Activated T-cell treated with anti-CD3 and anti-CD28 coated beads for 24 hours (primary cell): ENCODE measurements around the gene MITF.

Experiments used
- DNase-seq: peaks from one replicate; pipeline ENCODE4 v3.0.0-alpha.2; 2020; ENCODE audit warnings: low read depth

MITF gene

DNA sequence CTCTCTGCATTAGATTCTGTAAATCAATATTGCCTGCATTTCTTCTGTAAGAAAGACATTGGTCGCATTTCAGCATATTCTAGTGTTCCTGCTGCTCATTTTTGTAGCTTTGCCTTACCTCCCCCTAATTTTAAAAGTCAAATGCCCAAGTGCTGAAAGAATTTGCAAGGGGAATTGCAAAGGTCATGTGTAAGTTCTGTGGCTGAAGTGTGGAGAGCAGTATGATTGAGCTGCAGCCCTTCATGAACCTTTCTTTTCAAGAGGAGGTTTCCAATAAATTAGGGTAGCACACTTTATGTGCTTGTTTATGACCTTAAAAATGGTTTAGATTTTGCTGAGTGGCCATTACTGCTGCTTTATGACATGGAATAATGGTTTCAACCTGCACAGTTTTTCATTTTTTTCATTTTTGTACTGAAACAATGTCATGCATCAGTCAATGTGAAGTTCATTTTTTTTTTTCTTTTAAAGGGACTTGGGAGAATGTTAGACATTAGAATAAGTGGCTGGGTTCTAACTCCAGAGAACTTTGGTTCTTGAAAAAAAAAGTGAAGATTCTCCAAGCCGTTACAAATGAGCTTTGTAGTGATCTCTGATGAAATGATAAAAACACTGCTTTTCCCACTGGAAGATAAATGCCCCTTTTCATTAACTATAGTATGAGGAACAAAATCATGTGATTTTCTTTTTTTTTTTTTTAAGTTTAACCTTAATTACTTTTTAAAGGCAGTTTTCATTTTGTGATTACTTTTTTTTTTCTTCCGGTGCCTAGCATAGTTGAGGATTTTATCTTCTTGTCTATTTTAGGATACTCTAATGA lies 99.6 kb downstream of the MITF start:
- DNase-seq, result no peak

DNA sequence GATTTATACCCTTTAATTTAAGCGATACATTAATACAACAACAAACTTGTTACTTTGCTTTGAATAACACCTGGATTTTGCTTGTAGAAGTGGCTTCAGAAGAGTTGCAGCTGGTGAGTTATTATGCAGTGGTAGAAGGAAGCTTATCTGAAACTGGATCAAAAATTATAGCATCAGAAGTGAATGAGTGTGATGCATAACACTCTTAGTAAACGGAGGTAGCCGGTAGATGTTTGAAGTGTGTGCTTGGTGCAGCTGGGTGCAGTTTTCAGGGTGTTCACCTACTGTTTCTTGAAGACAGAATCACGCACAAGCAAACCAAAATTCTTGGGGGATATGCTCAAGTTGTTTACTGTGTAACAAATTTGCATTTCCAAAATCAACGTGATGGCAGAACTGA lies 103.1 kb downstream of the MITF start:
- no peak for DNase-seq

DNA sequence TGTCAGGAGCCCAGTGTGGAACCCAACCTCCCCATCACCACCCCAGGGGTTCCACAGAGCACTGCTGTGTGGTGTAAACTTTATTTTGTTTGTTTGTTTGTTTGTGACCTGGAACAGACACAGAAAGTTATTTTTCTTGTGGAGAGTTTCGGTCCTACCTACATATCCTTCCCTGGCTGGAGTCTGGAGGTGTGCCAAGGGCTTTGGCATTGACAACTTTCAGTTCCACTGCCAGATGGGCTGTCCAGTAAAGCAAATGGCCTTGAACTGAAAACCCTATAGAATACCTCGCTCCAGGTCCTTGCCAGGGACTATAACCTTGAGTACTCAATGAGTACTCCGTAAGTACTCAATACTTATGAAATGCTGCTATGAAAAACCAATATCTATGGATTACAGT lies 103.5 kb downstream of the MITF start:
- no peak for DNase-seq

DNA sequence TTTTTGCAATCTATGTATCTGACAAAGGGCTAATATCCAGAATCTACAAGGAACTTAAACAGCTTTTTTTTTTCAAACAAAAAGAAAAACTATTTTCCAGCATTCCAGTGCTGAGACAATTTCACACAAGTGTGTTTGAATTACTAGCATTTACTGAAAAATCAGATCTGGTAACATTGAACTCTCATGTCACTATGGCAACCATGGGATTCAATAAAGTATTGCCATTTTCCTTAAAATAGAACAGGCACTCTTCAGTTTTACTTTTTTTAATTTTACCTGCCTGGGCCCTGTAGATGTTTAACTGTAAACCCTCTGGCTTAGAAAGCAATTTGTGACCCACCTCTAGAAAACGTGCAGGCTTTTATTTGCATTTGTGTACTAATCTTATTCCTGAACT lies 105.4 kb downstream of the MITF start:
- DNase-seq, result no peak

DNA sequence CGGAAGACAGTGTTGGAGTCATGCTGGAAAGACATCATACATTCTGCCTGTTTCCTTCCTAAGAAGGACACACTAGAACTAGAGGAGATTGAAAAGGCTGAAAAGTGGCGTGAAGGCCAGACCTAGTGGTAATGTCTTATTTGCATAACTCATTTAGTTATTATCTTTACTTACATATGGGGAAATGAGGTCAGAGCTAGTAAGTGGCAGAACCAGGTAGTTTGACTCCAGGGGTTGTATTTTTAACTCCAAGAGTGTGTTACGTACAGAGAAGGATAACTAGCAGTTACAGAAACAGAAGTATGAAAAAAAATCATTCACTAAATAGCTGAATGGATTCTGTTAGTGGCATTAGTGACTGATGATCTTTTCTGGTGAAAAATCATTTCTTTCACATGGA lies 108.0 kb downstream of the MITF start:
- no peak for DNase-seq

DNA sequence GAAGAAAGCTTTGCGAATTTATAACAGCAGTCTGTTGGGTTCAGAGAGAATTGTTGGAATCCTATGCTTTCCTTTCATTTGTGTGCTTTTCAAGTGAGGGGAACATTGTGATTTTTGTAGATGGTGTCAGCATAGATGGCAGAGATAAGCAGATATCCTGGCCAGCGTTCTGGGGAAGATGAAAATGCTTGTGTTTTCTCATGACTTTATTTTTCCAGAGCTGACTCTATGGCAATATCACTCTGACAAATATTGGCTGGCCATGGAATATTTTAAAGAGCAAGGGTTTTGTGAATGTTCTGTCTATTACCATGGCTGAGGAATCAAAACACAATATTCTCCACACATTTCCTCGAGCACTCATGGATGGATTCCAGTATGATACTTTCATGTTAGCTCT lies 108.8 kb downstream of the MITF start:
- DNase-seq, result no peak

DNA sequence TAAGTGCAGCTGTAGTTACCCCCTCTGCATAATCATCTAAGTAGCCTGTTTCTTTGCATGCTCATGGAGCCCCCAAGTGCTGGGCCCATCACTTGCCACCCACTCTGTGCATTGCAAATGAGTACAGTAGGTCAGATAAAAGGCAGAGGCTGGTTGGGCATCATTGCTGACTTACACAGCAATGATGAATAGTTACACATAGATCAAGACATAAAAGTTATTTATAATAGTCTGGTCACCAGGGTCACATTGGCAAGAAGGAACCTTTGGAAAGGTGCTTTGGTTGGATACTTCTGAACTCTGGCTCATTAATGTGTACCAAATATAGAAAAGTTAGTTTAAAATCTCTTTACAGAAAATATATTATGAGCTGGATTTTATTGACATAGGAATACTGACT lies 111.6 kb downstream of the MITF start:
- DNase-seq, result no peak

DNA sequence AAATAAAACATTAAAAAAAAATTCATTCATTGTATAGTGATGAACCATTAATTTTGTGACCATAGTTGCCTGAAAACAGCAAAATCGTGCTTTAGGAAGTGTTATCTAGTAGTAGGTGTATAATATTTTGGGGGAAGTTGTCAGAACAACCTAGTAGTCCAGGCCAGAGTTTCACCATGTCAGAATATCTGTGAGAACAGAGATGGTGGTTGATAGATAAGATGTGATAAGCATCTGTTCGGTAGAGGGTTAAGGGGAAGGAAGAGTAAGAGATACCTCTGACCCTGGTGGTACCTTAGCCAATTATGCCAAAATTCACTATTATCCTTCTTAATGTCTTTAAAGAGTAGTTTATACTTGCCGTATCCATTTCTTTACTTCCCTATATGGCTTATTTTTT lies 113.8 kb downstream of the MITF start:
- no peak for DNase-seq

DNA sequence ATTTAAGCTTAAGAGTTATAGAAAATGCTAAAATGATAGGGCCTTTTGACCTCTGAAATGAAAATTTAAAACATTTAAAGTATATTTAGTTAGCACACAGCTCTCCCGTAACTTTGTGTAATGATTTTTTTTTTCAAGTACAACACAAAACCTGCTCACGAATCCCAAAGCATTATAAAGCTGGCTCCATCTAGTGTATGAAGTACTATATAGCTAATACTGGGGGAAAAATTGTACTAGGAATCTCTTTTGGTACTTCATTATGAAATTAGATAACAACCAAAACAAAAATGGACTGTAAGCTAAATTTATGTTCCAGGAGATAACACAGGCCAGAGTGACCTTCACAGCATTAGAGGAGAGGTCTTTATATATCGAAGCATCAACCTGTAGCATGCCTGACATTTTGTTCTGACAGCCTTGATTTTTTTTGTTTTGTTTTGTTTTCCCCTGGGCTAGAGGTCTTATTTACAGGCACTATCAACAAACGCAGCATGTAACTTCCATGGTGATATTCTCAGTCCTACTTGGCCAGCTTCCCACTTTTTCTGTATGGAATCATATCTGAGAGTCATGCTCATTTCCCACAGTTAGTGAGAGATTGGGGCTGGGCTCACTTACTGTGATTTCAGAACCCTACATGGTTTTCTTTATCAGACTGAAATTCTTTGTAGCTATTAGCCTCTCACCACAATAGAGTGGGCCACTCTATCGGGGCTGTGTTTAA lies 116.3 kb downstream of the MITF start:
- no peak for DNase-seq

DNA sequence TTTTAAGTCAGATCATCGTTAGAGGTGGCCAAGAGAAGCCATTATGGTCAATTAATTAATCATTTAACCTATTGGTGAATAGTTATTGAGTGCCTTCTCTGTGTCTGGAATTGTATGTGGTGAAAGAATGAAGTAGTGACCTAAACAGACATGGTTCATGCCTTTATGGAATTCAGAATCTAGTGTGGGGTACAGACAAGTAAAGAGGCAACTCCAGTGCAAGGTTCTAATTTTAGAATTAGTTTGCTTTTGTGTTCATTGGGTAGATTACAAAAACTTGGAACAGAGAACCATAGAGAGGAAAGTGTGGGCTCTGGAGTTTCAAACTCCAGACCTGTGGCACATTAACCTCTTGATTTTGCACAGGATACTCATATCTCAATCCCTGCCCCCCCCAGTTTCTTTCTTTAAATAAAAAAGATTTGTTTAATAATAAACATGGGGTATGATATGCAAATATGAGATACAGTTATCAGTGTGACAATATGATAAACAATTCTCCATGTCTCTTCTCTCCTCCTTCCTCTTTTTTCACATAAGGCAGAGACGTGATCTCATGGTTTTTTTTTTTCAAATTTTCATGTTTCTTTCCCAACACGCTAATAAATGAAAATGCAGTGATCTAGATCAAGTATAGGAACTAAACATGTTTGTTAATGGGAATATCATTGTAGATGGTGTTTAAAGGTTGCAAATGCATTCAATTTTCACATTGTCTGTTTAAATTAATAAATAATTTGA lies 117.9 kb downstream of the MITF start:
- DNase-seq, result no peak

DNA sequence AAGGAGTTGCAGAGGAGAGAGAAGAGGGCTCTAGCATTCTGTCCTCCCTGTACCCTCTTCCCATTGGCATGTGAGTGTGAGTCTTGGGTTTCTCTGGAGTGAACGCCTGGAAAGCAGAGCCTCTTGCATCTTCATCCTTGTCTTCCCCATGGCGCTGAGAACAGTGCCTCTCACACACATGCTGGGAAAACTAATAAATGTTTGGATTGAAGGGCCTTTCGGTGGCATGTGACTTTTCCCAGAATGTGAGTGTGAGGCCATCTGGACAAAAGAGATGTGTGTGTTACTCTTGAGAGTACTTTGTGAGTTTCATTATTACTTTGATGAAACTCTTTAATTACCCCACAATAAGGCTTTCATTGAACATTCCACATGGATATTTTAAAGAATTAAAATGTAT lies 122.3 kb downstream of the MITF start:
- DNase-seq, result no peak

DNA sequence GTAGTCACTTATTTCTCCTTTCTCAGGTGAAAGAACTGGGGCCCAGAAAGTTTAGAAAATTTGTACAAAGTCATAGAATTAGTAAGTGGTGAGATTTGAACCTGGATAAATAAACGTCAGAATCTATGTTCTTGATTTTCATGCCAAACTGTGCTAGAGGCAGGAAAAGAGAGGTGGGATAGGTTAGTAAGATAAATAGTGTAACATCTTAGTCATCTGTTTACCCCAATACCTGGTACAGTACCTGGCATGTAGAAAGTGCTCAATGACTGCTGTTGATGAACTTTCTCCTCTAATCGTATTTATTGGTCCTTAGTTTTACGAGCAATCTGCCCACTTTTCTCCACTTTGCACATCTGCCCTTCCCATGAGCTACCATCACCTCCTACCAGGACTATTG lies 124.9 kb downstream of the MITF start:
- DNase-seq, result no peak

DNA sequence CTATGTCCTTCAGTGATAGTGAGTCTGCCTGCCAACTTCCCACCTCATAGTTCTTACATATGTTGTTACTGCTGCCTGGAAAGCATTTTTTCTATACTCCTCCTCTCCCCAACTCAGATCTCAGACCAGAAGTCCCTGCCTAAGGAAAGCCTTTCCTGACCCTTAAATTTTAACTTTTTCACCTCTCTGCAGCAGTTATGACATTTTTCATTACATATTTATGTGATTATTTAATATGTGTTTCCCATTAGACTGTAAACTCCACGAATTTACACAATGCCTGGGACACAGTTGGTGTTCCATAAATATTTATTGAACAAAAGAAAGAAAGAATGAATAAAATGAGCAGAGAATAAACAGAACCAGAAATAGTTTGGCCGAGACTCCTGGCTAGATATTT lies 125.5 kb downstream of the MITF start:
- DNase-seq, result no peak

DNA sequence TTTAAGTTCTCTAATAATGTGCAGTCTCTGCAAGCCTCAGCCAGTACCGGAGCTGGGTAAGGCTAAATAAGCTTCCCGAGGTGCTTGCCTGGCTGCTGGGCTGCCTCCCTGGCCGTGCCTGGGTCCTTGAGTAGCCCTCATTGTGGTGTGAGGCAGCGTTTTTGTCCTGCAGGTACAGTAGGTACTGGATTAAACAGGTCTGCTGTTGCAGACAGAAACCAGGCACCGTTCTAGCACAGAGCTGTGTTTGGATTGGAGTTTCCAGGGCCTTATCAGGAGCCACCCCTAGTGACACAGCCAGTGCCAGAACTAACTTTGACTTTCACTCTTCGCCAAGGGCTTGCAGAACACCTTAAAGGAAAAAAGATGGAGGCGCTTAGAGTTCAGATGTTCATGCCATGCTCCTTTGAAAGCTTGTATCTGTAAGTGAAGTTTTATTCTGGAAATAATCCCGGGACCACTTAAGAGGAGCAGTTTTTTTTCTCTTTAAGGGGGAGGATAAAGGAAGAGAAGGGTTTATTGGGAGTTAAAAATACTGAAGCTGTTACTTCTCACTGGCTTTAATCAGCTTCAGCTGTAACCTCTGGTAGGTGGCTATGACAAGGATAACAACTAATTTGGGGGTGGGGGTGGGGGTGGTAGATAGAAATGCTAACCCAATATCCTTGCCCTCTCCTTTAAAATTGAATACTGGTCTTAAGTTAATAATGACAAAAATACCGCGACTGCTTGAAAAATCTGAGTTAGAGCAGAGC lies 126.8 kb downstream of the MITF start:
- no peak for DNase-seq

DNA sequence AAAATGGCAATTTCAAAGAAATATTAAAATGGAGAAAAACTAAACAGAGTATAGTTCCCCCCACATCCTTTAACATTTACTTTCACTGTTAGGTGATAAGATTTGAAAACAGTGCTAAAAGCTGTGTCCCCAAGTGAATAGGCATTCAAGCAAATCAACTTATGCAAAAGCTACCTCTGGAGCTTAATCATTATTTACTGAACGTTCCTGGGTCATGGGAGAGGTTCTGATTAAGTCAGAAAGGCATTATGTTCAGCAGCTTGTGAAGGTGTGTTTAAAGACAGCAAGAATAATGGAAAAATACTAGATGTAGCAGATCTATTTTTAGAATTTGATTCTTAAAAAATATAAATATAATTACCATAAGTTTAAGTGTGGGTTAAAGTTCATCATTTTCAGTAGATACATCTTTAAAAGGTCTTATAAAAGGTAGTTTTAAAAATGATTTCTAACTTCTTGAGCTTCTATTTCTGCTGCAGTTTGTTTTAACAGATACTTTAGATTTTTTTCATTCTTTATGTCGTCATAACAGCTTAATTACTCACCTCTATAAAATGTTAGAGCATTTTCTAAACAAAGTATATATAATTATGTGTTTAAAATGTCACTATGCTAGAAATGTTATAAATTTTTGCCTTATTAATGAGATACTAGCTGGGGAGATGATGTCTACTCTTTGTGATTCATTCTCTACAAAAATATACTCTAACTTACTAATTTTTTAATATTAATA lies 127.9 kb downstream of the MITF start:
- DNase-seq, result no peak

DNA sequence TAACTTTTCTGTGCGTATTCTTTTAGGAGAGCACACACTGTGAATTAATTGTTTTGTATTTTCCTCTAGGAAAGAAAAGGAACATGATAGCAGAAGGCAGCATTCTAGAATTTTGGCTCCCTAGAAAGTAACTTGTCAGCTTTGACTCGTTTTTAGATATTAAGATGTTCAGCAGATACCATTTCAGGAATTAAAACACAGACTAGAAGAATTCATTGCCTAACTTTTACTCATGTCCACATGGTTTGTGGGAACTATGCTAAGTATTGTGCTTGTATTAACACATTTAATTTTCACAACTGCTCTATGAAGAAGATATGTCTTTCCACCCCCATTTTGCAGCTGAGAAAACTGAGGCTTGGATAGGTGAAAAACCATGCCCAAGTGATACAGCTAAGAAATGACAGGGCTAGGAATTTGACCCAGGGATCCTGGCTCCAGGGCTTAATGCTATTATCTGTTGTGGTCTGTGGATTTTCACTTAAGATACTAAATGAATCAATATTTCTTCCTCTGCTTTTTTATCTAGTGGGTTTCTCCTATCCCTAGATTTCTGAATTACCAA lies 128.8 kb downstream of the MITF start:
- DNase-seq, result no peak

DNA sequence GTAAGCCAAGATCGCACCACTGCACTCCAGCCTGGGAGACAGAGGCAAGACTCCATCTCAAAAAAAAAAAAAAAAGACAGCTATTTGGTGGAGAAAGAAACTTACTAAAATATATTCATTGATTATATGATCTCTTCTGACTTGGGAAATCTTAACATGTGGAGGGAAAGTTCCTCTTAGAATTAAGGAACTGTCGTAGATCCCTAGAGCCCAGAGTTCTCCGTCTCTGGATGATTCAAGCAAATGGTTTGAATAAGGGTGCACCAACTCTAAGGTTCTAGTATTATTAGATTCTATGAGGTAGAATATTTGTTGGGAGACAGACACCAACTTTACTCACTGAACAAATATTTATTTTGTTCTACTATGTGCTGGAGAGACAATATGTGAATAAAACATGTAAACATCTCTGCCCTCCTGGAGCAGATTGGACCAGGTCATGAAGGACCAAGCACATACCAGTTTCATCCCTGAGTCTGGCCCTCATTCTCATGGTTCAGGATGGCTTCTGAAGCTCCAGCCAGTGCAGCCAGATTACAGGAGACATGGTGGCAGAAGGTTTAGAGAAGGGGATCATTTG lies 129.7 kb downstream of the MITF start:
- DNase-seq, result no peak

DNA sequence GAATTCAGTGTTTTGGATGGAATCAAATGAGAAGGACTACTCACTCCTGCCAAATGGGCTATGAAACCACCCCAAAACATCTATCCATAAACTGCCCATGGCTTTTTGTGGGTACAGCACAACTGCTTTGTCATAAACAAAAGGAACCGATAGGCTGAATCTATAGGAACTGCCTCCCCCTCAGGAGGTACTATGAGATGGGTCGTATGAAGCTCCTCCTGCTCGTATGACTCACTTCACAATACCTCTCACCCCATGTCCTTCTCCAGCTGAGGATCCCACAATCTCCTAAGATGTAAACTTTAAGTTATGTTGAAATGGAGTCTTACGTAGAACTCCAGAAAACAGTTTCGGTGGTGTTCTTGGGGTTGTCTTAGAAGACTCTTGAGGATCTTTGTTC lies 130.4 kb downstream of the MITF start:
- no peak for DNase-seq

DNA sequence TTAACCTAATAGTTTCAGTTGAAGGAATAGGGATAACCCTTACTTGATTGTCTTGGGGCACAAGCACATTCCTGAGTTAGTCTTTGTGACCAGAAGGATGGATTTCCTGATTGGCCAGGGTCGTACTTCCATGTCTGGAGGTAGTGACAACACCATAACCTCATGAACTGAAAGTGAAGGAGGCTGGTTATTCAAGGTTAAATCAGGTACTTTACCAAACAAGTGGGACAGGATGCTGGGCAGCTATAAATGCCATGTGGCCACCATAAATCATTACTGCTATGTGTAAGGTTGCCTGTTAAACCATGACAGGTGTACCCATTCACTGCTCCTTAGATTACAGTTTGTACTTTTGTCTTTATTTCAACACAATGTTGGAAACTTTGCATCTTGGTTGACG lies 132.0 kb downstream of the MITF start:
- DNase-seq, result no peak

DNA sequence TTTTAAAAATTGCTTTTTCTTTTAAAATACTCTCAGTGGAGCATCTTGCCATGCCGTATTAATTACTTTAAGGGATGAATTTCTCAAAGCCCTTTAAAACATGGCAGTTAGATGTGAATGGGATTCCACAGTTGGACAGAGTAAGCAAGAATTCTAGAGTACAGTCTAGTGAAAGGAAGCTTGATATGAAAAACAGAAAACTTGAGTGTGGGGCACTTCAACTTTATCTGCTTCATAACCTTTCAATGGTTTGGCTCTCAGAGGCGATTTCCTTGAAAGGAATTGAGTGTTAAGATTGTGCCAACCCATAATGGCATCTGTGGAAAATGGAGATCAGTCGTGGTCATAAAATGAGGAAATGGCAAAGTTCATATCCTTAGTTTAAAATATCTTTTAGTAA lies 132.6 kb downstream of the MITF start:
- DNase-seq, result no peak

DNA sequence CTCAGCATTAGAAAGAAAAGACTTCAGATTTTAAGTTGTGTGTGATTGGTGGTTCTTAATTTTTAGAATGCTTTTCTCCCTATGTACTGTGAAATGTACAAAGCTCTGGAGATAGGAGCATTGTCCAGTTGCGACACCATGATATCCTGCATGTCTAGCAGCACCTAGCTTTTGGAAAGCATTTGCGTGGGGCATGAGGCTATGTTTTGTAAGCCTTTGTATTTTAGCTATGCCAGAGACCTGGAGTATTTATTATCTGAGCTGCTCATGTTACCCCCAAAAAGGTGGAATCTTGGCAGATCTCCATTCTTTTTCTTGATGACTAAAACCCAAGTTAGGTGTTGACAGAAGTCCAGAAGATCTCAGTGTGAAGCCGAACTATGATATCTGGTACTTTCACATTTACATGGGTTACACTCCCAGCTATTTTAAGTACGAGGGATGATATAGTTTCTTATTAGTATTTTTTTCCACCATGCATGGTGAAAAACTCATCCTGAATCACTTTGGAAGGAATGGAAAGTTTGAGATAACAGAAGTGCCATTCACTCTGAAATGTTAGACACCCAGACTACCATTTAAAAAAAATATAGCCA lies 133.6 kb downstream of the MITF start:
- DNase-seq, result no peak
